Adipocyte (in vitro differentiated cells): ENCODE data around the gene PTPMT1.
A peak's percentile ranks its signal among the peaks of the same experiment; 100 is the strongest.
"Not testable (repeated sequence)": the region's sequence is repeated elsewhere in the genome, so short reads cannot be mapped to it uniquely, and the experiment has no call there.

Source experiments
- DNase-seq: peaks from one replicate; pipeline ENCODE4 v3.0.0-alpha.2; 2015; ENCODE audit warnings: low read depth
- H3K27me3 ChIP-seq: replicated peaks from 2 replicates; pipeline ENCODE4 v1.7.0; 2013; ENCODE audit warnings: mild to moderate bottlenecking, low read length, moderate library complexity; ENCODE audit not compliant: control insufficient read depth, insufficient read depth
- H3K36me3 ChIP-seq: 2 replicates; pipeline ENCODE4 v1.7.0; 2013; ENCODE audit warnings: low read length, mild to moderate bottlenecking, moderate library complexity; ENCODE audit not compliant: control insufficient read depth, insufficient read depth, severe bottlenecking
- H3K4me1 ChIP-seq: 2 replicates; pipeline ENCODE4 v1.7.0; 2013; ENCODE audit warnings: mild to moderate bottlenecking, low read length, moderate library complexity; ENCODE audit not compliant: control insufficient read depth, insufficient read depth
- H3K4me3 ChIP-seq: 2 replicates; pipeline ENCODE4 v1.7.0; 2013; ENCODE audit warnings: mild to moderate bottlenecking, low read length, moderate library complexity
- H3K9ac ChIP-seq: 2 replicates; pipeline ENCODE4 v1.7.0; 2013; ENCODE audit warnings: mild to moderate bottlenecking, low read length, moderate library complexity
- H3K9me3 ChIP-seq: 2 replicates; pipeline ENCODE4 v1.7.0; 2013; ENCODE audit warnings: mild to moderate bottlenecking, low read length, moderate library complexity; ENCODE audit not compliant: control insufficient read depth

The PTPMT1 gene

DNA sequence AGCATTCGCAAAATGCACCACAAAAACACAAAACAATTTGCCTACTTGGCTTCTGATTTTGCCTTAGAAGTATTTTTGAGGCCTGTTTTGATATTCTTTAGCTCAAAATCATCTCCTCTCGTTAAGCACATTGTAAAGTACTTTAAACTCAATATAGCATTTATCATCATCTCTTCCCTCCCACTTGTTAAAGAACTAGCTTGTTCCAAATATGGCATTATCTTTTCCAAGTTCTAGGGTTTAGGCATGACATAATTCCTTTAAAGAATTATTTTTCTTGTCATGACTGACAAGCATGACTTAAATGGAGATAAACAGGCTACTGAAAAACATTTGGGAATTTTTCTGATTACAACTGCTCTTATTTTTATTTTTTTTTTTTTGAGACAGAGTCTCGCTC lies 33.7 kb upstream of the PTPMT1 start:
- Histone ChIP-seq H3K27me3 (no peaks in the 10 kb centered on the region), H3K4me3 (no peak overlapping the region), H3K4me1 (peaks cover 48% of the 10 kb centered on the region), H3K36me3 (peaks cover 8% of the 10 kb centered on the region), H3K9ac (no peak overlapping the region), H3K9me3 (no peaks in the 10 kb centered on the region)
- DNase-seq = no peak

DNA sequence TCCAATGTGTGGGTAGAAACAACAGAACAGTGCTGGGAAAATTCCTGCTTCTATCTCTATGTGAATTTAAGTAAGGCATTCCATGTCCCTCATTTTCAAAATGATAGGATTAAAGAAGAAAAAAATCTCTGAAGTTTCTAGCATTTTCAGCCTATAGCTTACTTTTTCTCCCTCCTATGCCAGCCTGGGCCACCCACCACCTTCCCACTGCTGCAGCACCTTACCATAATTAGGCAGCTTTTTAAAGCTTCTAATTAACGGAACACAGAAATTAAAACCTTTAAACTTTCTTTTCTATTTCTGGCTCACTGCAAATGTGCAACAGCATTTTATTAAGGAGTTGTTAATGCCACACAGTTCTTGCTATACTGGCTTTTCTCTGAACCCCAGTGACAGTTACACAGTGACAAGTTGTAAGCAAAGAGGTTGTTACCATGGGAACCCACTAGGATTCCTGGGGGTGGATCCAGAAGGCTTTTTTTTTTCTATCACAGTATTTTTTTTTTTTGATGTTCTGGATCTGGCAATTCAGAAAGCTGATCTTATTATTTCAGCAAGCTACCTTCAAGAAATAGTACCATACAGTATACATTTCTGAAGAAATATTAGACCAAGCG lies 32.7 kb upstream of the PTPMT1 start:
- Histone ChIP-seq H3K36me3 (peaks cover 8% of the 10 kb centered on the region), H3K4me1 (peaks cover 51% of the 10 kb centered on the region), H3K27me3 (no peaks in the 10 kb centered on the region), H3K9me3 (no peaks in the 10 kb centered on the region), H3K4me3 (no peak overlapping the region), H3K9ac (peak overlapping the region; percentile 18)
- peak; percentile 38 for DNase-seq

DNA sequence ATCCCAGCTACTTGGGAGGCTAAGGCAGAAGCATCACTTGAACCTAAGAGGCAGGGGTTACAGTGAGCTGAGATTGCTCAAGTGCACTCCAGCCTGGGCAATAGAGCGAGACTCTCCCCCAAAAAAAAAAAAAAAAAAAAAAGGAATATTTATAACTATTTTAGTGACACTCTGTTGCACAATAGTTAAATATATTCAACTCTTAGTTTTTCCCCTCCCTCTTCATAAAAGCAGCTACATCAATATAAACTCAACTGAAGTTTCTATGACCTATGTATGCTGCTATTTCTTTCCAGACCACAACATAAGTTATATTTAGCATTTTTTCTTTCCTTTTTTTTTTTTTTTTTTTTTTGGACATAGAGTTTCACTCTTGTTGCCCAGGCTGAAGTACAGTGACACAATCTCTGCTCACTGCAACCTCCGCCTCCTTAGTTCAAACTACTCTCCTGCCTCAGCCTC lies 31.7 kb upstream of the PTPMT1 start:
- Histone ChIP-seq H3K4me1 (peaks cover 53% of the 10 kb centered on the region), H3K4me3 (no peak overlapping the region), H3K9ac (no peak overlapping the region), H3K36me3 (peaks cover 8% of the 10 kb centered on the region), H3K9me3 (no peaks in the 10 kb centered on the region), H3K27me3 (no peaks in the 10 kb centered on the region)
- peak; percentile 64 for DNase-seq

DNA sequence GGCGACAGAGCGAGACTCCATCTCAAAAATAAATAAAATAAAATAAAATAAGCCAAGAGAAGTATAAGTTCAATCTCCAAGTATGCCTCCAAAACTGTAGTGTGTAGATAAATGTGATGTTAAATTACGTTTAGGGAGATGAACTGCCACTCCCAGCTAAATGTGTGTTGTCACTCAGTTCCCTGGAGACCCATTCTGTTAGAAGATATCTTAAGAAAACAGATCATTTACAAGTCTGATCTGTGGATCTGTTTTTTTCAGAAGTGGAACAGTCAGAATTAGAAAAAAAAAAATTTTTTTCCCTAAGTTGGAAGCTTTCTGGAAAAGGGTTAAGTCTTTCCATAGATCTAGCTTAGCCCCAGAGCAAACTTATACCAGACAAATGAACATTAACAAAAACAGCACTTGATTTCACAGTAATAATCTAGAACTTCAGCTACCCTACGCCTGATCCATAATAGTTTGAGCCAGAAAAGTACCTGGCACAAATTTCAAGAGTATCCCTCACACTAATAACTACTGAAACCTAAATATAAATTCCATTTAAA lies 30.6 kb upstream of the PTPMT1 start:
- no peaks in the 10 kb centered on the region for H3K27me3 ChIP-seq
- peaks cover 7% of the 10 kb centered on the region for H3K36me3 ChIP-seq
- peaks cover 58% of the 10 kb centered on the region for H3K4me1 ChIP-seq
- no peak overlapping the region for H3K9ac ChIP-seq
- no peaks in the 10 kb centered on the region for H3K9me3 ChIP-seq
- no peak overlapping the region for H3K4me3 ChIP-seq
- DNase-seq = no peak

DNA sequence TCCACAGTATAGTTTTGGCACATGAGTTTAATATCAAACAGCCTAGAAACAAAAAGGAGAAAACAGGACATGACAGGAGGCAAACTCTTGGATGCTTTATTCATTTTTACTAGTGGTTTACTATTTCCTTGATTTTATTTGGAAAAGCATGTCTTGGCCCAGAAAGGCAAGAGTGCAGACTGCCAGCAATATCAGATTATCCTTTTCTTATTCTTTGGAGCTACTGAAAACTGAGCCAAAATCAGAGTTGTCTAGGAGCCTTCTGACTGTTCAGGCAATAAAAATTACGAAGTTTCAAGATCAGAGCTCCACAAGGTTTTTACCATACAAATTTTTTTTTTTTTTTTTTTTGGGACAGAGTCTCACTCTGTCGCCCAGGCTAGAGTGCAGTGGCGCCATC lies 28.5 kb upstream of the PTPMT1 start:
- Histone ChIP-seq H3K4me1 (peaks cover 67% of the 10 kb centered on the region), H3K9me3 (no peaks in the 10 kb centered on the region), H3K27me3 (no peaks in the 10 kb centered on the region), H3K36me3 (no peaks in the 10 kb centered on the region), H3K9ac (no peak overlapping the region), H3K4me3 (no peak overlapping the region)
- no peak for DNase-seq

DNA sequence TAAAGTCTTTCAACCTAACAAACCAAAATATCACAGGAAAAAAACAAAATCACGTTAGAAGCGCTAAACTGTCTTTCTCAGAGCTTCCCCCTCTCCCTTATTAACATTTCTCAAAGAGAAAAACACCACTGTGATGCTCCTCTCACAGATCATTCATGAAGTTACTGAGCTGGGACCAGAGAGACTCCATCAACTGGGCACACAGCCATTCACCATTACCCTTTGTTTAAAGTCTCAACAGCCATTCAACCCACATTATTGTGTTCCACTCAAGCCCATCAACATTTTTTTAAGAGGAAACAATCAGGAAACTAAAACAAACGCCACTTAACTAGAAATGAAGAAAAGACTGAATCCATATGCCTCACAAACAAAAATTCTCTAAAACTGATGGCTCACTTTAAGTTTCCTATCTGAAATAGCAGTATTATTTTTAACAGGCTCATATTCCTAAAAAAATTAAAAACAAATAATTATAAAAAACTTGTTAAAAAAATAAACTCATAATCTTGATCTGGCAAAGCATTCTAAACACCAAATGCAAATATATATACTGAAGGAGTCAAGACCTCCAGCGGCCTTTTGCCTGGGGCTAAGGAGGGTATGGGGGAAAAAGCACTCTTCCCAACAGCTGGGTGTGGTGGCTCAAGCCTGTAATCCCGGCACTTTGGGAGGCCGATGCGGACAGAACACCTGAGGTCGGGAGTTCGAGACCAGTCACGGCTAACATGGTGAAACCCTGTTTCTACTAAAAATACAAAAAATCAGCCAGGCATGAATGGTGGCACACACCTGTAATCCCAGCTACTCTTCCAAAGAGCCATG lies 26.4 kb upstream of the PTPMT1 start:
- DNase-seq = no peak

DNA sequence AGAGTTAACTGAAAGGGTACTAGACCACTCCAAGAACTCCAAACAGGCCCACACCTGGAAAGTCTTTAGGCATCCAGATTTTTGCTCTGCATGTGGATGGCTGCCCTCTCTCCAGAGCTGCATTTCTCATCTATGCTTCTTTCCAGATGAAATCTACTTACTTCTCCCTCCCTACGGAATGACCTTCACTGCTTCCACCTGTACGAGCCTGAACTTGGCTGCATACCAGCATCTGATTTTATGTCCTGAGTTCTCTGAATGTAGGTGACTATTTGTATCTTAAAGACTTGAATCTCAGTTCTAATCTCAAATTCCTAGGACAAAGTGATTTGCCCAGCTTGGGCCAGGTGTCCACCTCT lies 25.7 kb upstream of the PTPMT1 start:
- H3K4me1 ChIP-seq = peaks cover 40% of the 10 kb centered on the region
- H3K9me3 ChIP-seq = no peaks in the 10 kb centered on the region
- H3K9ac ChIP-seq = peak overlapping the region; percentile 7
- H3K36me3 ChIP-seq = no peaks in the 10 kb centered on the region
- DNase-seq = no peak
- peak overlapping the region; percentile 10 for H3K4me3 ChIP-seq
- H3K27me3 ChIP-seq = no peaks in the 10 kb centered on the region

More for the DNA sequence above, 26.4 kb upstream of the PTPMT1 start:
- no peak overlapping the region for H3K9ac ChIP-seq
- peaks cover 47% of the 10 kb centered on the region for H3K4me1 ChIP-seq
- H3K4me3 ChIP-seq = no peak overlapping the region
- no peaks in the 10 kb centered on the region for H3K27me3 ChIP-seq
- H3K9me3 ChIP-seq = no peaks in the 10 kb centered on the region
- no peaks in the 10 kb centered on the region for H3K36me3 ChIP-seq

DNA sequence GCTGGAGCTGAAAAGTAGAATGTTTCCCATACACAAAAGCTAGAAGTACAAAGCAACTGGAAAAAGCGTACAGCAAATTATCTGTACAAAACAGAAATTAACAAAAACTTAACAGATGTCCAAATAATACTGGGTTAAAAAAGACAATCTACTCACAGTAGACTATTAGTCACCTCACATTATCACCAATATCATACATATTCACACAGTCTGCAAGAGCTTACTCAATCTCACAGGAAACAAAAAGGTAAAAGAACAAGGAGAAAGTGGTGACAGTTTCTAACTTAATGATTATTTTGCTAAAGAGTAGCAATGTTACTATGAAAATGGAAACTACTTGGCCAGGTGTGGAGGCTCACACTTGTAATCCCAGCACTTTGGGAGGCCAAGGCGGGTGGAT lies 24.3 kb upstream of the PTPMT1 start:
- H3K36me3 ChIP-seq = no peaks in the 10 kb centered on the region

DNA sequence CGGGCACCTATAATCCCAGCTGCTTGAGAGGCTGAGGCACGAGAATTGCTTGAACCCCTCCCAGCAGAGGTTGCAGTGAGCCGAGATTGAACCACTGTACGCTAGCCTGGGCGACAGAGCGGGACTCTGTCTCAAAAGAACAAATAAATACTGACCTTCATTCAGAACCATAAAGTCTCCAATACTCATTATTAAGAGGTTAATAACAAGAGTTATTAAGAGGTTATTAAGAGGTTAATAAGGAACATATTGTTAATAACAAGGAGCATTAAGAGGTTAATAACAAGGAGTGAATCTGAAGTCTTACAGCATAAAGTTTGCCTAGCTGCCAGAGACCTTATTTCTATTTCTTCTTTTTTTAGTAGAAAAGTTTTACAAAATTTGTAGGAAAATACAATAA lies 20.1 kb upstream of the PTPMT1 start:
- Histone ChIP-seq H3K9me3 (no peaks in the 10 kb centered on the region), H3K4me1 (peaks cover 25% of the 10 kb centered on the region), H3K27me3 (no peaks in the 10 kb centered on the region), H3K4me3 (no peak overlapping the region), H3K36me3 (no peaks in the 10 kb centered on the region), H3K9ac (no peak overlapping the region)
- no peak for DNase-seq

More for the DNA sequence above, 24.3 kb upstream of the PTPMT1 start:
- DNase-seq = no peak
- Histone ChIP-seq H3K9me3 (no peaks in the 10 kb centered on the region), H3K9ac (no peak overlapping the region), H3K4me1 (peaks cover 34% of the 10 kb centered on the region), H3K27me3 (no peaks in the 10 kb centered on the region), H3K4me3 (no peak overlapping the region)

DNA sequence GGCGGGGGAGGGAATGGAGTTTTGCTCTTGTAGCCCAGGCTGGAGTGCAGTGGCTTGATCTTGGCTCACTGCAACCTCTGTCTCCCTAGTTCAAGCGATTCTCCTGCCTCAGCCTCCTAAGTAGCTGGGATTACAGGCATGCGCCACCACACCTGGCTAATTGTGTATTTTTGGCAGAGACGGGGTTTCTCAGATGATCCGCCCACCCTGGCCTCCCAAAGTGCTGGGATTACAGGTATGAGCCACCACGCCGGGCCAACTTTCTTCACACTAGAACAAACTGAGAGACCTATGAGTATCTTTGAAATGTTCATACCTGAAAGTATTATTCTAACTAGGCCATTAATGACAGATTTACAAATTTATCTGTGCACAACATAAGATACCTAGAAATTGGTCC lies 19.1 kb upstream of the PTPMT1 start:
- not testable (repeated sequence) for H3K4me3 ChIP-seq, DNase-seq, H3K36me3 ChIP-seq, H3K9me3 ChIP-seq, H3K27me3 ChIP-seq, H3K9ac ChIP-seq
- peaks cover 27% of the 10 kb centered on the region for H3K4me1 ChIP-seq

DNA sequence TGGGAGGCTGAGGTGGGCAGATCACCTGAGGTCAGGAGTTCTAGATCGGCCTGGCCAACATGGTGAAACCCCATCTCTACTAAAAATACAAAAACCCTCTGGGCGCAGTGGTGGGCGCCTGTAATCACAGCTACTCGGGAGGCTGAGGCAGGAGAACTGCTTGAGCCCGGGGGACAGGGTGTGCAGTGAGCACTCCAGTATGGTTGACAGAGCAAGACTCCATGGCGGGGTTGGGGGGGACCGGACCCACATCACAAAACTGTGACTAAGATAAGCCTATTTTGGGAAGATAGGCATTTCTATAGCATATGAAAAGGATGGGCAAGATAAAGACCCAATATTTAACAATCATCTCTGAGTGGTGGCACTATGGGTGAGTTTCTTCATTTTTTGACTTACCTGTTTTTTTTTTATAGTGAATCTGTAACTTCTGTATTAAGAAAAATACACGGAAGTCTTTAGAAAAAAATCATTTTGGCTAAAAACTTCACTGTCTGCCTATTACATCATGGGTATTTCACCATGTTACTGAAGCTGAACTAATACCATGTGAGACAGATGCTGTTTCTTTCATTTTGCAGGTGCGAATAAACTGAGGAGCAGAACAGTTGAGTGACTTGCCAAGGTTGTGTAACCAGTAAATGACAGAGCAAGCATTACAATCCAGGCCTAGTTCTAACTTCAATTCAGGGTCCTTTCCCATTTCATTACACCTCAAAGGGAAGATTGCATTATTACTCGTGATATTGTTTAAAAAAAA lies 14.9 kb upstream of the PTPMT1 start:
- peak; percentile 42 for DNase-seq
- no peaks in the 10 kb centered on the region for H3K36me3 ChIP-seq
- H3K4me3 ChIP-seq = peak overlapping the region; percentile 92
- H3K4me1 ChIP-seq = peaks cover 29% of the 10 kb centered on the region
- H3K9ac ChIP-seq = no peak overlapping the region
- no peaks in the 10 kb centered on the region for H3K9me3 ChIP-seq
- no peaks in the 10 kb centered on the region for H3K27me3 ChIP-seq
